GM12878 (cell line): ENCODE results near the gene GALE. TPM values are rescaled to one million over a fixed set of nuclear protein-coding genes. Genes with fewer than 3 reads are reported as not detected.

Experiments
- ATAC-seq: fragments of 200-7000 bp; cut with Tn5 transposase; 3 replicates; pipeline ENCODE4 v1.9.1; 2020; ENCODE audit warnings: mild to moderate bottlenecking, moderate library complexity
- BruUV-seq: library from RNA; stranded (reverse); fragments of 400-500 nt; replicated peaks from 2 replicates; lab custom pipeline; 2021; lab: Mats Ljungman, UMichigan
- CTCF ChIA-PET: fragments of 300-600 bp; sonication (Branson Sonifier 250); formaldehyde crosslinking; extraction: SDS; loops from one replicate; lab custom pipeline; 2021; ENCODE audit warnings: inconsistent platforms; lab: Yijun Ruan, JAX
- POLR2A ChIA-PET: fragments of 350-600 bp; formaldehyde crosslinking; extraction: SDS; loops from one replicate; lab custom pipeline; 2021; ENCODE audit warnings: inconsistent platforms; lab: Charles Lee
- RAD21 ChIA-PET: fragments of 300-600 bp; sonication (Branson Sonifier 250); formaldehyde crosslinking; loops from one replicate; lab custom pipeline; 2023; ENCODE audit warnings: antibody characterized with exemption; ENCODE audit not compliant: unreplicated experiment; lab: Charles Lee
- SMC1A ChIA-PET: fragments of 300-600 bp; sonication (Branson Sonifier 250); formaldehyde crosslinking; loops from one replicate; lab custom pipeline; 2023; ENCODE audit not compliant: unreplicated experiment, uncharacterized antibody; lab: Charles Lee
- DNase-seq: peaks from one replicate; pipeline ENCODE4 v3.0.0-alpha.2; 2011; ENCODE audit warnings: low read depth, low spot score
- FAIRE-seq: peaks from 3 replicates; lab custom pipeline; 2011; peaks lifted over from hg19 to GRCh38; lab: Jason Lieb, UNC
- H2AFZ ChIP-seq: 2 replicates; pipeline ENCODE4 v1.6.0; 2011; ENCODE audit warnings: low read depth, low read length, control low read depth; ENCODE audit not compliant: control insufficient read depth
- H3K27ac ChIP-seq: 2 replicates; pipeline ENCODE4 v1.5.1; 2011; ENCODE audit warnings: control low read depth; ENCODE audit not compliant: control insufficient read depth, insufficient read depth
- H3K27me3 ChIP-seq, 2 experiments: replicated peaks in 1 of 2; 2 replicates each; pipeline versions ENCODE4 v1.6.0 to v1.6.1; 2011; ENCODE audit warnings: low read length in 1 of 2; ENCODE audit not compliant: control insufficient read depth in 2 of 2, insufficient read depth in 2 of 2
- H3K36me3 ChIP-seq, 2 experiments: 2 replicates each; pipeline ENCODE4 v1.5.1; 2011; ENCODE audit warnings: low read length in 1 of 2; ENCODE audit not compliant: control insufficient read depth in 2 of 2, insufficient read depth in 2 of 2
- H3K4me1 ChIP-seq: 2 replicates; pipeline ENCODE4 v1.6.1; 2011; ENCODE audit warnings: mild to moderate bottlenecking, low read length, moderate library complexity, mixed read lengths; ENCODE audit not compliant: control insufficient read depth, insufficient read depth
- H3K4me2 ChIP-seq: 2 replicates; pipeline ENCODE4 v1.6.0; 2011; ENCODE audit warnings: control low read depth; ENCODE audit not compliant: control insufficient read depth, insufficient read depth
- H3K4me3 ChIP-seq: fragments of 200-600 bp; sonication (generic); 2 replicates; pipeline ENCODE4 v1.5.1; 2016
- H3K79me2 ChIP-seq: 2 replicates; pipeline ENCODE4 v1.6.0; 2011; ENCODE audit warnings: low read length; ENCODE audit not compliant: control insufficient read depth, insufficient read depth
- H3K9ac ChIP-seq: 2 replicates; pipeline ENCODE4 v1.8.0; 2011; ENCODE audit warnings: low read length, control low read depth, mixed read lengths; ENCODE audit not compliant: control insufficient read depth, insufficient read depth
- H3K9me3 ChIP-seq: replicated peaks from 3 replicates; pipeline ENCODE4 v1.5.1; 2011; ENCODE audit warnings: mild to moderate bottlenecking, low read length; ENCODE audit not compliant: control insufficient read depth, insufficient read depth
- H4K20me1 ChIP-seq: 2 replicates; pipeline ENCODE4 v1.6.0; 2011; ENCODE audit not compliant: control insufficient read depth, insufficient read depth
- CBX3 ChIP-seq: fragments of 200-600 bp; sonication (generic); IDR thresholded peaks from 2 replicates; pipeline ENCODE4 v1.6.1; 2016; ENCODE audit warnings: low read depth, borderline replicate concordance
- CEBPB ChIP-seq, 2 experiments: fragments of 150-350 bp in 1 of 2; IDR thresholded peaks; 2 replicates each; pipeline ENCODE4 v1.6.1; 2012 to 2014; ENCODE audit warnings: low read depth in 2 of 2, low read length in 2 of 2, borderline replicate concordance in 1 of 2, inconsistent platforms in 1 of 2
- CHD1 ChIP-seq: IDR thresholded peaks from 2 replicates; pipeline ENCODE4 v1.6.1; 2012; ENCODE audit warnings: low read depth, low read length, improper control_type of control experiment
- E2F8 ChIP-seq: fragments of 450-650 bp; IDR thresholded peaks from 2 replicates; pipeline ENCODE4 v1.6.1; 2018; ENCODE audit warnings: mild to moderate bottlenecking, low read depth, moderate library complexity; ENCODE audit not compliant: partially characterized antibody
- FOS ChIP-seq: IDR thresholded peaks from 3 replicates; pipeline ENCODE4 v1.6.1; 2011; ENCODE audit warnings: borderline replicate concordance; ENCODE audit not compliant: insufficient read length; ENCODE audit errors: extremely low read depth
- JUND ChIP-seq: IDR thresholded peaks from 2 replicates; pipeline ENCODE4 v1.6.1; 2012; ENCODE audit warnings: low read depth, mild to moderate bottlenecking, low read length, improper control_type of control experiment, moderate library complexity
- MEF2B ChIP-seq: fragments of 450-650 bp; IDR thresholded peaks from 2 replicates; pipeline ENCODE4 v1.6.1; 2018; ENCODE audit warnings: mild to moderate bottlenecking, moderate library complexity; ENCODE audit not compliant: partially characterized antibody, poor library complexity, severe bottlenecking
- POLR2AphosphoS5 ChIP-seq: IDR thresholded peaks from 2 replicates; pipeline ENCODE4 v1.6.1; 2011; ENCODE audit warnings: mild to moderate bottlenecking, low read length, inconsistent platforms
- RAD21 ChIP-seq: IDR thresholded peaks from 2 replicates; pipeline ENCODE4 v1.6.1; 2011; ENCODE audit warnings: mild to moderate bottlenecking, low read depth, low read length, moderate library complexity; ENCODE audit not compliant: insufficient read depth
- SMAD1 ChIP-seq: fragments of 450-650 bp; IDR thresholded peaks from 2 replicates; pipeline ENCODE4 v1.6.1; 2018; ENCODE audit warnings: mild to moderate bottlenecking, low read depth; ENCODE audit not compliant: partially characterized antibody
- SRF ChIP-seq, 2 experiments: IDR thresholded peaks; 2 replicates each; pipeline ENCODE4 v1.6.1; 2011; ENCODE audit warnings: low read depth in 2 of 2, low read length in 2 of 2, mild to moderate bottlenecking in 1 of 2, moderate library complexity in 1 of 2
- SUPT20H ChIP-seq: IDR thresholded peaks from 2 replicates; pipeline ENCODE4 v1.6.1; 2011; ENCODE audit warnings: low read depth, mild to moderate bottlenecking, low read length, moderate library complexity, borderline replicate concordance; ENCODE audit not compliant: control insufficient read depth
- TAF1 ChIP-seq: IDR thresholded peaks from 2 replicates; pipeline ENCODE4 v1.6.1; 2011; ENCODE audit warnings: mild to moderate bottlenecking, low read depth, low read length, borderline replicate concordance
- TCF12 ChIP-seq: IDR thresholded peaks from 2 replicates; pipeline ENCODE4 v1.6.1; 2011; ENCODE audit warnings: low read depth, mild to moderate bottlenecking, low read length
- ZNF687 ChIP-seq: fragments of 450-650 bp; IDR thresholded peaks from 2 replicates; pipeline ENCODE4 v1.6.1; 2017; ENCODE audit warnings: mild to moderate bottlenecking, moderate library complexity
- WGBS: methylation state at CpG from one replicate; pipeline ENCODE4 v1.1.6; 2016; ENCODE audit warnings: low lambda C conversion rate; ENCODE audit not compliant: insufficient replicate concordance, insufficient coverage; ENCODE audit errors: missing lambda C conversion rate; 5-methylcytosine and 5-hydroxymethylcytosine counted together
- in situ Hi-C: fragments of 300-500 bp; cut with MboI; formaldehyde crosslinking; loops from 9 replicates; pipeline ENCODE4 v1.14.3; 2018; ENCODE audit warnings: mixed read lengths
- intact Hi-C: fragments of 100-400 bp; cut with micrococcal nuclease; formaldehyde crosslinking; loops from one replicate; pipeline ENCODE4 v1.14.2; 2022; ENCODE audit not compliant: unreplicated experiment
- polyA plus RNA-seq, 11 experiments: library from polyadenylated mRNA; depleted of rRNA in 4 of 11; unstranded in 6 of 11; stranded (reverse) in 5 of 11; fragments of >200 nt; fragmentation: Nextera tagmentation in 4 of 11; fragmentation: Illumina TruSeq in 1 of 11; extraction: Ambion mirVana in 4 of 11; extraction: Trizol in 1 of 11; gene quantifications; 1 replicate in 1 of 11; 2 replicates in 10 of 11; pipeline versions ENCODE4 v1.2.1 to v1.2.3, GENCODE V29; 2011 to 2016; ENCODE audit warnings: inconsistent platforms in 2 of 11, missing spikeins in 2 of 11, low read depth in 1 of 11
- total RNA-seq, 4 experiments: library from RNA; depleted of rRNA in 3 of 4; stranded (reverse); fragments of >200 nt in 3 of 4; fragmentation: Illumina TruSeq in 1 of 4; extraction: Trizol in 1 of 4; gene quantifications; 2 replicates each; pipeline versions ENCODE4 v1.2.1 to v1.2.3, GENCODE V29; 2013 to 2021

Gene GALE
- total and polyA plus RNA-seq, 10 of the 15 experiments (the other 5 are each of a cell fraction or from before 2014, with no cell fraction given), result 4.2 to 93.7 (median 40.4) TPM

DNA sequence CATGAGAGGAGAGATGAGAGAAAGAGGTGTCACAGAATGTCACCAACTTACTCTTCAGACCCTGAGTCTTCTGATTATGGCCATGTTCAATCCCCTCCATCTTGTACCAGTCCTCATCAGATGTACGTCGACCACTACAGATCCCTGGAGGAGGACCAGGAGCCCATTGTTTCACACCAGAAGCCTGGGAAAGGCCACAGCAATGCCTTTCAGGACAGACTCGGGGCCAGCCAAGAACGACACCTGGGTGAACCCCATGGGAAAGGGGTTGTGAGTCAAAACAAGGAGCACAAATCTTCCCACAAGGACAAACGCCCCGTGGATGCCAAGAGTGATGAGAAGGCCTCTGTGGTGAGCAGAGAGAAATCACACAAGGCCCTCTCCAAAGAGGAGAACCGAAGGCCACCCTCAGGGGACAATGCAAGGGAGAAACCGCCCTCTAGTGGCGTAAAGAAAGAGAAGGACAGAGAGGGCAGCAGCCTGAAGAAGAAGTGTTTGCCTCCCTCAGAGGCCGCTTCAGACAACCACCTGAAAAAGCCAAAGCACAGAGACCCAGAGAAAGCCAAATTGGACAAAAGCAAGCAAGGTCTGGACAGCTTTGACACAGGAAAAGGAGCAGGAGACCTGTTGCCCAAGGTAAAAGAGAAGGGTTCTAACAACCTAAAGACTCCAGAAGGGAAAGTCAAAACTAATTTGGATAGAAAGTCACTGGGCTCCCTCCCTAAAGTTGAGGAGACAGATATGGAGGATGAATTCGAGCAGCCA lies 49.3 kb downstream of the GALE start:
- no peak for DNase-seq
- CTCF ChIA-PET, result interaction anchor here (0.6 to 11.3 kb wide), 18 partner anchors 8 to 212 kb away, joined by 3 to 155 read pairs (median 4); partner anchors contain the start of genes ELOA and RPL11
- FAIRE-seq, result no peak
- TSS peak; percentile 32 for BruUV-seq
- peaks cover 33 to 47% of the 10 kb centered on the region in 2 experiments for H3K36me3 ChIP-seq
- SMC1A ChIA-PET, result interaction anchor here (0.6 to 1.6 kb wide), 12 partner anchors 17 to 254 kb away, joined by 3 to 6 read pairs (median 3); partner anchors contain the start of gene RPL11
- in situ Hi-C loops (loop anchor here (5.0 kb wide), 1 partner anchor 204 kb away; no protein-coding TSS in a partner anchor), intact Hi-C loops (loop anchor here (2.0 kb wide), 2 partner anchors 114 to 206 kb away; no protein-coding TSS in a partner anchor)
- H3K4me1 ChIP-seq, result no peaks in the 10 kb centered on the region
- RAD21 ChIA-PET, result interaction anchor here (0.6 to 1.7 kb wide), 5 partner anchors 28 to 255 kb away, joined by 3 to 5 read pairs (median 3); no protein-coding TSS in a partner anchor
- peaks cover 4% of the 10 kb centered on the region for H4K20me1 ChIP-seq
- H3K9ac ChIP-seq, result 0 out of 2 replicates have a peak overlapping the region, but pooled peaks have one; percentile 9
- H3K79me2 ChIP-seq, result peaks cover 47% of the 10 kb centered on the region
- H3K9me3 ChIP-seq, result no peaks in the 10 kb centered on the region
- 23% methylated on average over 11 of the region's 11 CpGs for WGBS
- ATAC-seq, result peak; percentile 97
- no peak overlapping the region for H3K4me2 ChIP-seq
- H3K27ac ChIP-seq, result no peak overlapping the region
- H3K4me3 ChIP-seq, result no peak overlapping the region
- no peak overlapping the region for H2AFZ ChIP-seq
- no peaks in the 10 kb centered on the region for H3K27me3 ChIP-seq
- POLR2A ChIA-PET, result interaction anchor here (1.5 kb wide), 1 partner anchor 114 kb away, joined by 3 read pairs; no protein-coding TSS in a partner anchor
- TF ChIP-seq E2F8 (no peak), TAF1 (no peak), TCF12 (no peak), ZNF687 (no peak), JUND (no peak), SRF (IDR thresholded peaks at IDR 0.05; ENCODE audit: low read depth in 2 of 2, low read length in 2 of 2) (no peak), POLR2AphosphoS5 (no peak), MEF2B (peak; percentile 10), SMAD1 (no peak), CEBPB (IDR thresholded peaks at IDR 0.05; ENCODE audit: borderline replicate concordance in 1 of 2, low read depth in 2 of 2, low read length in 2 of 2) (no peak), FOS (no peak), SUPT20H (no peak), RAD21 (peak; percentile 93), CBX3 (no peak), CHD1 (no peak)
